GM19043 (cell line): ENCODE results near the gene CYSTM1.

ENCODE experiments used
- ATAC-seq: cut with Tn5 transposase; IDR thresholded peaks from one replicate; pipeline ENCODE4 v1.9.1; 2021; ENCODE audit warnings: low read depth; ENCODE audit not compliant: unreplicated experiment

CYSTM1 gene

GRCh38 chr5:140286424-140286823, 111.4 kb downstream of the CYSTM1 start:
- ATAC-seq: no peak

DNA sequence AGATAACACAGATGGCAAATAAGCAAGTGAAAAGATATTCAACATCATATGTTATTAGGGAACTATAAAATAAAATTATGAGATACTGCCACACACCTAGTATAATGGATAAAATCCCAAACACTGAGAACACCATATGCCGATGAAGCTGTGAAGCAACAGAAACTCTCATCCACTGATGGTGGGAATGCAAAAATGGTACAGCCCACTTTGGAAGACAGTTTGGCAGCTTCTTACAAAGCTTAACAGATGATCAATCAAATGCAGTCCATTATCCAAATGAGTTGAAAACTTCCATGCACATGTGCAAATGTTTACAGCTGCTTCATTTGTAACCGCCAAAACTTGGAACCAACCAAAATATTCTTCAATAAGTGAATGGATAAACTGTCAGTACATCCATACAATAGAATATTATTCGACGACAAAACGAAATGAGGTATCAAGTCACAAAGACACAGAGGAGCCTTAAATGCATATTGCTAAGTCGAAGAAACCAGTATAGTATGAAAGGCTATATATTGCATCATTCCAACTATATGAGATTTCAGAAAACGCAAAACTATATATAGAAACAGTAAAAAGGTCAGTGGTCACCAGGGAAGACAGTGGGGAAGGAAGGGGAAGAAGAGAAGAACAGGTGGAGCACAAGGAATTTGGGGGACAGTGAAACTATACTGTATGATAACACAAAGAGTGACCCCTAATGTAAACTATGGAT, 113.0 kb downstream of the CYSTM1 start:
- ATAC-seq: no peak

- ATAC-seq: no peak
Observed at GRCh38 chr5:140292212-140293036, 117.4 kb downstream of the CYSTM1 start.
